Measurements from ENCODE around the gene TOLLIP. TPM values are rescaled to one million over a fixed set of nuclear protein-coding genes. Genes with fewer than 3 reads are reported as not detected.

TOLLIP gene
- polyA plus RNA-seq, 2 donors = 44.4 to 68.0 TPM

DNA sequence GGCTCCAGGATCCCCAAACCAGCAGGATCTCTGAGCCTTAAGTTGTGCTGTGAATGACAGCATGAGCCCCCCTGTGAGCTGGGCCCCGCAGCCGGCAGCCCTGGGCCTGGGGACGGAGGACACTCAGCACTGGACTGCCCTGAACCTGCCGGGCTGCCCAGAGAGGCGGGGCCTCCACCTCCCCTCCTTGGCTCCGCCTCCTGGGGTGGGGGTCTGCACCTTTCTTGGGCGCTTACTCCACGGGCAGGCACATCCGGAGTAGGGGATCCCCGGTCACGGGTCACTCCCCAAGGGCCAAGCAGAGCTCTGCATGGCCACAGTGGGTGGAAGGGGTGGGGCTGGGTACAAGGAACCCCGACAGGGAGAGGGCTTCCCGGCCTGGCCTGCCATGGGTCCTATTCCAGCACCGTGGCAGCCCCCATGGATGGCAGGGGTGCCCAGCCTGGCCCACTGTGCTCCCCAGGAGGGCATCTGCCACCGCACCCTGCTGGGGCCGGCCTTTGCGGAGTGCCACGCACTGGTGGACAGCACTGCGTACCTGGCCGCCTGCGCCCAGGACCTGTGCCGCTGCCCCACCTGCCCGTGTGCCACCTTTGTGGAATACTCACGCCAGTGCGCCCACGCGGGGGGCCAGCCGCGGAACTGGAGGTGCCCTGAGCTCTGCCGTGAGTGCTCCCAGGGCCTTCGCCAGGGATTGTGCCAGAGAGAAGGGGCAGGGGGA, 81.2 kb downstream of the TOLLIP start:
- Histone ChIP-seq H3K27me3 (ENCODE audit: control insufficient read depth in 1 of 2, insufficient read depth in 2 of 2, low read length in 2 of 2) (no peaks in the 10 kb centered on the region), H3K9me3 (ENCODE audit: control insufficient read depth in 2 of 2, insufficient read depth in 1 of 2, low read depth in 1 of 2, low read length in 1 of 2) (no peaks in the 10 kb centered on the region), H3K27ac (ENCODE audit: low read depth in 2 of 2, low read length in 1 of 2) (no peak overlapping the region), H3K36me3 (ENCODE audit: control insufficient read depth in 2 of 2, insufficient read depth in 2 of 2, low read length in 1 of 2) (no peaks in the 10 kb centered on the region), H3K4me3 (ENCODE audit: low read depth in 1 of 2, low read length in 2 of 2) (no peak overlapping the region), H3K4me1 (ENCODE audit: control insufficient read depth in 2 of 2, insufficient read depth in 2 of 2, low read length in 1 of 2) (peaks cover 0 to 12% of the 10 kb centered on the region in 2 donors)
- WGBS, 2 donors = 80 to 81% methylated on average over 26 to 31 of the region's 31 CpGs

DNA sequence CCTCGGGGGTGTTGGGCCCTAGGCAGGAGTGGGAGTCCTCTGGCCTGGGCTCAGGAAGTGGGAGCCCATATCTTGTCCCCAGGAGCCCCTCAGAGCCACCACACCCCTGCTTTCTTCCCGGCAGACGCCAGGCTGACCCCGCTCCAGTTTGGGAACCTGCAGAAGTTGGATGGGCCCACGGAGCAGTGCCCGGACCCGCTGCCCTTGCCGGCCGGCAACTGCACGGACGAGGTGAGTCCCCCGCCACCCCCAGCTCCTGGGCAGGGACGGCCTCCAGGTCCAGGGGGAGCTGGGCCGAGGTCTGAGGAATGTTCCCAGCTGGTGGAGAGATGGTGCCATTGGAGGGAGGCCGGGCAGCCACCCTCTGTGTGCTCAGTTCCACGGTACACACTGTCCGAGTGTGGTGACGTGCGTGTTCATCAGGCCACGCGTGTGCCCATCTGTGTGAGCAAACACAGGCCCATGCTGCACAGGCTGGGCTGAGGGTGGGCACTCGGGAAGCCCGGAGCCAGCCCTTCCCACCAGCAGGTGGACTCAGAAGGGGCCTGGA, 81.8 kb downstream of the TOLLIP start:
- WGBS, 2 donors = 79% methylated on average over 23 of the region's 23 CpGs
- H3K27me3 ChIP-seq (ENCODE audit: control insufficient read depth in 1 of 2, insufficient read depth in 2 of 2, low read length in 2 of 2) = no peaks in the 10 kb centered on the region

GRCh38 chr11:1226986-1227550, 82.4 kb downstream of the TOLLIP start:
- Histone ChIP-seq H3K4me1 (ENCODE audit: control insufficient read depth in 2 of 2, insufficient read depth in 2 of 2, low read length in 1 of 2) (peaks cover 0 to 6% of the 10 kb centered on the region in 2 donors), H3K36me3 (ENCODE audit: control insufficient read depth in 2 of 2, insufficient read depth in 2 of 2, low read length in 1 of 2) (no peaks in the 10 kb centered on the region), H3K9me3 (ENCODE audit: control insufficient read depth in 2 of 2, insufficient read depth in 1 of 2, low read depth in 1 of 2, low read length in 1 of 2) (no peaks in the 10 kb centered on the region), H3K4me3 (ENCODE audit: low read depth in 1 of 2, low read length in 2 of 2) (no peak overlapping the region), H3K27me3 (ENCODE audit: control insufficient read depth in 1 of 2, insufficient read depth in 2 of 2, low read length in 2 of 2) (no peaks in the 10 kb centered on the region), H3K27ac (ENCODE audit: low read depth in 2 of 2, low read length in 1 of 2) (no peak overlapping the region)
- 60% methylated on average over 23 of the region's 23 CpGs for WGBS, 2 donors

More for the DNA sequence above, 81.8 kb downstream of the TOLLIP start:
- Histone ChIP-seq H3K9me3 (ENCODE audit: control insufficient read depth in 2 of 2, insufficient read depth in 1 of 2, low read depth in 1 of 2, low read length in 1 of 2) (no peaks in the 10 kb centered on the region), H3K27ac (ENCODE audit: low read depth in 2 of 2, low read length in 1 of 2) (no peak overlapping the region), H3K4me3 (ENCODE audit: low read depth in 1 of 2, low read length in 2 of 2) (no peak overlapping the region), H3K4me1 (ENCODE audit: control insufficient read depth in 2 of 2, insufficient read depth in 2 of 2, low read length in 1 of 2) (peaks cover 0 to 6% of the 10 kb centered on the region in 2 donors), H3K36me3 (ENCODE audit: control insufficient read depth in 2 of 2, insufficient read depth in 2 of 2, low read length in 1 of 2) (no peaks in the 10 kb centered on the region)

- Histone ChIP-seq H3K36me3 (ENCODE audit: control insufficient read depth in 2 of 2, insufficient read depth in 2 of 2, low read length in 1 of 2) (no peaks in the 10 kb centered on the region), H3K9me3 (ENCODE audit: control insufficient read depth in 2 of 2, insufficient read depth in 1 of 2, low read depth in 1 of 2, low read length in 1 of 2) (no peaks in the 10 kb centered on the region), H3K4me1 (ENCODE audit: control insufficient read depth in 2 of 2, insufficient read depth in 2 of 2, low read length in 1 of 2) (peaks cover 0 to 6% of the 10 kb centered on the region in 2 donors), H3K27me3 (ENCODE audit: control insufficient read depth in 1 of 2, insufficient read depth in 2 of 2, low read length in 2 of 2) (no peaks in the 10 kb centered on the region), H3K27ac (ENCODE audit: low read depth in 2 of 2, low read length in 1 of 2) (no peak overlapping the region), H3K4me3 (ENCODE audit: low read depth in 1 of 2, low read length in 2 of 2) (no peak overlapping the region)
- 74 to 76% methylated on average over 37 to 41 of the region's 41 CpGs for WGBS, 2 donors
Observed at GRCh38 chr11:1226226-1226985, 83.0 kb downstream of the TOLLIP start.

DNA sequence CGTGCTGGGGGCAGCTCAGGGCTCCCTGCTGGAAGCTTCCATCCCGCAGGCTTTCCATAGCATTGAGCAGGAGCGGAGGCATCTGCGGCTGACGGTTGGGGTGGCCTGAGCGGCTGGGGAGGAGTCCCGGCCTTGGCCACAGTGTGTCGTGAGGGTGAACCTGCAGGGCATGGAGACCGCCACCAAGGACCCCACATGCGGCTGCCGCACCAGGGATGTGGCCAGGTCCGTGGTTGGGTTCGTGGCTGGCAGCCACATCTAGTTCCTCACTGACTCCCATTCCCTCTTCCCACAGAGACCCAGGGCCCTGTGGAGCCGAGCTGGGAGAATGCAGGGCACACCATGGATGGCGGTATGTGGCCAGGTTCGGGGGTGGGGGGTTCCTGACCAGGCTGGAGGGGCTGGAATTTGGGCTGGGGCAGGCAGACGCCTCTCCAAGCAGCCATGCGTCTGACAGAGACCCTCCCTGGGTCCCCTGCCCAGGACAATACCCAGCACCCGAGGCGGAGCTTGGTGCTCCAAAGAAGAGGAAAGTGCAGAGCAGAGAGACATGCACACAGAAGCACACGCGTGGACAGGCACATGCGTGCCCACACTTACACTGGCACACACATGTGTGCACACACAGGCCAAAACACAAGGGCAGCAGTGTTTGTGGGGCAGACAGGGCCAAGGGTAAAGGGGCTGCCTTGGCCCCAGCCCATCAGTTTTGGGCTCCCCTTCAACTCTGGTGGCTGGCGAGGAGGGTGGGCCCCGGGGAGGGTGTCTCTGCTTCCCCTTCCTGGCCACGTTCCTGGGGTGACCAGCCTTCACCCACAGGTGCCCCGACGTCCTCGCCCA, 83.8 kb downstream of the TOLLIP start:
- no peak overlapping the region for H3K4me3 ChIP-seq (ENCODE audit: low read depth in 1 of 2, low read length in 2 of 2)
- H3K27me3 ChIP-seq (ENCODE audit: control insufficient read depth in 1 of 2, insufficient read depth in 2 of 2, low read length in 2 of 2) = no peaks in the 10 kb centered on the region
- H3K27ac ChIP-seq (ENCODE audit: low read depth in 2 of 2, low read length in 1 of 2) = no peak overlapping the region

DNA sequence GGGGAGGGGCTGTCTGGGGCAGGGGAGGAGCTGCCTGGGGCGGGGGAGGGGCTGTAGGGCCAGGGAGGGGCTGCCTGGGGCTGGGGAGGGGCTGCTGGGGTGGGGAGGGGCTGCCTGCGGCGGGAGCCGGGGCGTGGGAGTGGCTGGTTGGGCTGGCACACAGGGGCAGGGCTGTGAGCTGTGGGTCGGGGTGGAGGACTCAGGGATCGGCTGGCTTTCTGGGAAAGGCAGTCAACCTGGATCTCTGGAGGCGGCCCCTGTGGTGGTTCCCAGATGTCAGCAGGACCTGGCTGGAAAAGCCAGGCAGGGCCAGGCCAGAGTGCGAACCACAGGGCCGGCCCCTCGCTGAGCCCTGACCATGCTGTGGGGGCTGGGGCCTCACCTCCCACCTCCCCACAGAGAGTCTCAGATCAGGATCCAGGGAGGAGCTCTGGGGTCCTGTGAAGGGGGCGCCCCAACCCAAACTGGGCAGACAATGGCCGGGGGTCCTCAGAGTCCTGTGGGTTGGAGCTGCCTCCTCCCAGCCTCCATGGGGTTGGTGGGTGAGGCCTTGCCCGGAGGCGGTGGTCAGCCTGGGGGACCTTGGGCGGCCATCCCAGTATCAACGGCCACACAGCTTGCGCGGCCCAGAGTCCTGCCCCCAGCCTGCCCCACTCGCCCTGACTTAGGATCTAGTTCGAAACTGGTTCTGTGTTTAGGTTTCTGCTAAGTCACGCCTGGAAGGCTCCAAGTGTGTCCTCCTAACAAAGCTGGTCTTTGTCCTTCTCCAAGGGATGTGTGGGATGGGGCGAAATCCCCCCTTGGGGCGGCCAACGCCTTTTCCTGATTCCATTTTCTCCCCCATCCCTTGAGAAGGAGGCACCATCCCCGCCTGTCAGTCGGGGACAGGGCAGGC, 84.7 kb downstream of the TOLLIP start:
- H3K27ac ChIP-seq (ENCODE audit: low read depth in 2 of 2, low read length in 1 of 2) = no peak overlapping the region
- 60 to 65% methylated on average over 25 to 27 of the region's 27 CpGs for WGBS, 2 donors
- no peaks in the 10 kb centered on the region for H3K36me3 ChIP-seq (ENCODE audit: control insufficient read depth in 2 of 2, insufficient read depth in 2 of 2, low read length in 1 of 2)
- no peaks in the 10 kb centered on the region for H3K27me3 ChIP-seq (ENCODE audit: control insufficient read depth in 1 of 2, insufficient read depth in 2 of 2, low read length in 2 of 2)
- no peak overlapping the region for H3K4me3 ChIP-seq (ENCODE audit: low read depth in 1 of 2, low read length in 2 of 2)
- no peaks in the 10 kb centered on the region for H3K9me3 ChIP-seq (ENCODE audit: control insufficient read depth in 2 of 2, insufficient read depth in 1 of 2, low read depth in 1 of 2, low read length in 1 of 2)
- H3K4me1 ChIP-seq (ENCODE audit: control insufficient read depth in 2 of 2, insufficient read depth in 2 of 2, low read length in 1 of 2) = peaks cover 0 to 5% of the 10 kb centered on the region in 2 donors

More for the DNA sequence above, 83.8 kb downstream of the TOLLIP start:
- 77 to 83% methylated on average over 23 to 29 of the region's 29 CpGs for WGBS, 2 donors
- peaks cover 0 to 6% of the 10 kb centered on the region in 2 donors for H3K4me1 ChIP-seq (ENCODE audit: control insufficient read depth in 2 of 2, insufficient read depth in 2 of 2, low read length in 1 of 2)
- no peaks in the 10 kb centered on the region for H3K9me3 ChIP-seq (ENCODE audit: control insufficient read depth in 2 of 2, insufficient read depth in 1 of 2, low read depth in 1 of 2, low read length in 1 of 2)
- H3K36me3 ChIP-seq (ENCODE audit: control insufficient read depth in 2 of 2, insufficient read depth in 2 of 2, low read length in 1 of 2) = no peaks in the 10 kb centered on the region

Other genes starting within 250 kb of the TOLLIP start
- gene MUC2, start 234.8 kb downstream of the TOLLIP start, polyA plus RNA-seq = under 1 TPM in 1 of 2 donors, not detected in 1; 0.04 TPM
- under 1 TPM; 0.01 to 0.08 TPM for gene MUC5AC, start 151.7 kb downstream of the TOLLIP start, polyA plus RNA-seq
- under 1 TPM; 0.18 to 0.56 TPM for gene MUC5B, start 86.6 kb downstream of the TOLLIP start, polyA plus RNA-seq
- gene BRSK2, start 80.3 kb upstream of the TOLLIP start, polyA plus RNA-seq = 1 to 10 TPM in 1 of 2 donors, under 1 TPM in 1; 0.90 to 1.1 TPM
- gene MOB2, start 177.1 kb upstream of the TOLLIP start, polyA plus RNA-seq = 10 to 100 TPM; 33.2 to 43.8 TPM